ENCODE data around the gene IL33. TPM values are rescaled to one million over a fixed set of nuclear protein-coding genes. Genes with fewer than 3 reads are reported as not detected.
A peak's percentile ranks its signal among the peaks of the same experiment; 100 is the strongest.

Gene IL33
- total RNA-seq, 1 donor from 2014 or later: 0.84 TPM

DNA sequence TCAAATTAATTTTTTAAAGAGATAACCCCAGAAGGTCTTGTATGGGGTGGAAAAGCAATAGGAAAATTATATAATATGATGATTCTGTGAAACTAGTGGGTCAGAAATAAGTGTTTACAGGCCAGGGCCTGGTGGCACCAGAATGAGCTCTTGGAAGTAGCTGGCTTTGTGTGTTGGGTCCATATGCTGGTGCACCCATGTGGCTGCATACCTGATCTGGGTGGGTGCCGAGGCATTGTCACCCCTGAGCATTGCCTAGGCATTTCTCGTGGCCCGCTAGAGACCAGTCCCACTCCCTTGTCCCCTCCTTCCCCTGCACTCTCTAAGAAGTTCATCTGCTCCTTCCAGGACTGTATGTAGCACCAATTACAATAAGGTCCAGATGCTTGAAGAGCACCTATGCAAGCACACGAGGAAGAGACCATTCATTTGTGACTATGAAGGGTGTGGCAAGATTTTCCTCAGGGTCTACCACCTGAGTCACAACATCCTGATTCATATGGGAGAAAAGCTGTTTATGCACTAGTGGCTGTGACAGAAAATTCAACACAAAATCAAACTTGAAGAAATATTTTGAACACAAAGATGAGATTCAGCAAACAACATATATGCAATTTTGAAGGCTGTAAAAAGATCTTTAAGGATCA lies 19.8 kb upstream of the IL33 start:
- no peak for DNase-seq (ENCODE audit: low read depth)
- H3K27me3 ChIP-seq (ENCODE audit: control insufficient read depth, insufficient read depth, low read length): no peaks in the 10 kb centered on the region
- H3K36me3 ChIP-seq (ENCODE audit: control insufficient read depth, insufficient read depth, low read length): no peaks in the 10 kb centered on the region
- no peak for TF ChIP-seq CTCF (IDR thresholded peaks at IDR 0.05; ENCODE audit: insufficient read depth, low read length, poor library complexity, severe bottlenecking)
- H3K4me3 ChIP-seq (ENCODE audit: low read depth, low read length): no peak overlapping the region

DNA sequence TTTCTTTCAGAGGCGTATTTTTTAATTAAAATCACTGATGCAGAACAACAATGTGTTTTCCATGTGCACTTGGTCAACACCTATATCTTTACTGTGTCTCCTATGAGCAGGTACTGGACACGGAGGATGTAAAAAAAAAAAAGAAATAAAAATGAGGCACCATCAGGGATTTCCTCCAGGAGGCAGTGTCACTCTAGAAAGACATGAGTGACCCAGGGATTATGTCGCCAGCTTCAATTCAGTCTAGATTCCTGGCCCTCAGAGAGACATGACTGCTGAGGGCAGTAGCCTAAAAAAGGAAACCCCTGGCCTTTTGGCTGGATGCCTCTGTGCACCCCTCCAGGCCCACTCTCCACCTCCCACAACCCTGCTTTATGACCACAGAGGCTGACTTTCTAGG lies 18.3 kb upstream of the IL33 start:
- Histone ChIP-seq H3K4me3 (ENCODE audit: low read depth, low read length) (no peak overlapping the region), H3K36me3 (ENCODE audit: control insufficient read depth, insufficient read depth, low read length) (no peaks in the 10 kb centered on the region), H3K27me3 (ENCODE audit: control insufficient read depth, insufficient read depth, low read length) (no peaks in the 10 kb centered on the region)
- no peak for DNase-seq (ENCODE audit: low read depth)
- TF ChIP-seq CTCF (IDR thresholded peaks at IDR 0.05; ENCODE audit: insufficient read depth, low read length, poor library complexity, severe bottlenecking): peak; percentile 20

DNA sequence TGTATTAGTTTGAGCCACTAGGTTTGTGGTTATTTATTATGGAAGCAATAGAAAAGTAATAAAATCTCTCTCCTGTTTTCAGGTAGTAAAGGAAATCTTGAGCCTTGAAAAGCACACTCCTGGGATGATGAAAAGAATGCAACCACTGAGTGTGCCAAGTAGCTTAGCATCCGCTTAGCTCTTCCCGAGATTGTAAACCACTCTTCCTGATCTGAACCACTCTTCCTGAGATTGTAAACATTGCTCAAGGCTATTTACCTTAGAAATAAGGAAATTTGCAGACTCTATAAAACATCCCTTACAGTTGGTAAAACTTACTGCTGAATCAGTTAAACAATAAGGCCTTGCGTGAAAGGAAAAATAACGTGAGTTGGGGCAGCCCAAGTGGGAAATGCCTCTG lies 17.4 kb upstream of the IL33 start:
- DNase-seq (ENCODE audit: low read depth): no peak
- no peak for TF ChIP-seq CTCF (IDR thresholded peaks at IDR 0.05; ENCODE audit: insufficient read depth, low read length, poor library complexity, severe bottlenecking)
- H3K36me3 ChIP-seq (ENCODE audit: control insufficient read depth, insufficient read depth, low read length): no peaks in the 10 kb centered on the region

GRCh38 chr9:6199596-6199995 lies 16.0 kb upstream of the IL33 start:
- no peak for DNase-seq (ENCODE audit: low read depth)
- H3K4me3 ChIP-seq (ENCODE audit: low read depth, low read length): no peak overlapping the region
- no peak for TF ChIP-seq CTCF (IDR thresholded peaks at IDR 0.05; ENCODE audit: insufficient read depth, low read length, poor library complexity, severe bottlenecking)
- H3K36me3 ChIP-seq (ENCODE audit: control insufficient read depth, insufficient read depth, low read length): no peaks in the 10 kb centered on the region
- H3K27me3 ChIP-seq (ENCODE audit: control insufficient read depth, insufficient read depth, low read length): no peaks in the 10 kb centered on the region

More for the DNA sequence above, 17.4 kb upstream of the IL33 start:
- Histone ChIP-seq H3K27me3 (ENCODE audit: control insufficient read depth, insufficient read depth, low read length) (no peaks in the 10 kb centered on the region), H3K4me3 (ENCODE audit: low read depth, low read length) (no peak overlapping the region)

GRCh38 chr9:6200761-6201160 lies 14.8 kb upstream of the IL33 start:
- Histone ChIP-seq H3K27me3 (ENCODE audit: control insufficient read depth, insufficient read depth, low read length) (no peaks in the 10 kb centered on the region), H3K4me3 (ENCODE audit: low read depth, low read length) (no peak overlapping the region), H3K36me3 (ENCODE audit: control insufficient read depth, insufficient read depth, low read length) (no peaks in the 10 kb centered on the region)
- TF ChIP-seq CTCF (IDR thresholded peaks at IDR 0.05; ENCODE audit: insufficient read depth, low read length, poor library complexity, severe bottlenecking): no peak
- no peak for DNase-seq (ENCODE audit: low read depth)

- H3K4me3 ChIP-seq (ENCODE audit: low read depth, low read length): no peak overlapping the region
- H3K27me3 ChIP-seq (ENCODE audit: control insufficient read depth, insufficient read depth, low read length): no peaks in the 10 kb centered on the region
- no peaks in the 10 kb centered on the region for H3K36me3 ChIP-seq (ENCODE audit: control insufficient read depth, insufficient read depth, low read length)
- no peak for TF ChIP-seq CTCF (IDR thresholded peaks at IDR 0.05; ENCODE audit: insufficient read depth, low read length, poor library complexity, severe bottlenecking)
- no peak for DNase-seq (ENCODE audit: low read depth)
Observed at GRCh38 chr9:6209966-6210365, 5.6 kb upstream of the IL33 start.
